GM18505 (cell line): ENCODE data around the gene PARP14.
"Not testable (repeated sequence)": the region's sequence is repeated elsewhere in the genome, so short reads cannot be mapped to it uniquely, and the experiment has no call there.

Experiments
- ATAC-seq: cut with Tn5 transposase; IDR thresholded peaks from one replicate; pipeline ENCODE4 v1.9.1; 2021; ENCODE audit not compliant: unreplicated experiment
- POLR2A ChIP-seq: IDR thresholded peaks from 4 replicates; pipeline ENCODE4 v1.6.1; 2011; ENCODE audit warnings: borderline replicate concordance; ENCODE audit not compliant: insufficient read depth, insufficient read length; ENCODE audit errors: extremely low read depth

PARP14 gene

DNA sequence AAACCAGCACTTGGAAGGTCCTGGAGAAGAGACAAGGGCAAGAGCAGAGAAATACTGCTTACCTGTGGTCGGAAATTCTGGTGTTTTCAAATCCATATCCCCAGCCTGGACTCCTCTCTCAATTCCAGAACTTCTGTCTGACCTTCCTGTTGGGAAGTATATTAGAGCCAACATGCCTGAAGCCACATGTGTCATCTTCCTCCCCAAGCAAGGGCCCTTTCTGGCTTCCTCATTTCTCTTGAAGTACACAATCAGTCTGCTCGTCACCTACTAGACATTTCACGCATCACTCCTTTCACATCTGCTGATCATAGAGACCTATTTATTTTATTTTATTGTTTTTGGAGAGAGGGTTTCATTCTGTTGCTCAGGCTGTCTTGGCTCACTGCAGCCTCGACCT is 8.4 kb downstream of the PARP14 start:
- TF ChIP-seq POLR2A = no peak
- ATAC-seq = no peak

DNA sequence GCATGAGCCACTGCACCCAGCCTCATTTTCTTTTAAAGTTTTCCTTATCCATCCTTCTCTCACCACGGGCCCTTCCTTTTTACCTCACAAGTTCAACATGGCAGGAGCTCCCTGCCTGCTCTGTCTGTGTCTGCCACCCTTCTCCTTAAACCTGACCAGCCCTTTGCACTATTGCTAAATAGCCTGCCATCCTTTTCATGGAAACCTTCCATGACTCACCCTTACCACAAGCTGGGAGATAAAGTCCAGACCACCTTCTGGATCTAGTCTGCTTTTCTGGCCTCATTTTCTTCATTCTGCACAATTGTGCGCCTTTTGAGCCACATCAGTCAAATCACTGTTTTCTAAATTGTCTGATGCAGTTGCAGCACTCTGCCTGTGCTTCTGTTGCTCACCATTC is 8.9 kb downstream of the PARP14 start:
- no peak for ATAC-seq
- TF ChIP-seq POLR2A = no peak

DNA sequence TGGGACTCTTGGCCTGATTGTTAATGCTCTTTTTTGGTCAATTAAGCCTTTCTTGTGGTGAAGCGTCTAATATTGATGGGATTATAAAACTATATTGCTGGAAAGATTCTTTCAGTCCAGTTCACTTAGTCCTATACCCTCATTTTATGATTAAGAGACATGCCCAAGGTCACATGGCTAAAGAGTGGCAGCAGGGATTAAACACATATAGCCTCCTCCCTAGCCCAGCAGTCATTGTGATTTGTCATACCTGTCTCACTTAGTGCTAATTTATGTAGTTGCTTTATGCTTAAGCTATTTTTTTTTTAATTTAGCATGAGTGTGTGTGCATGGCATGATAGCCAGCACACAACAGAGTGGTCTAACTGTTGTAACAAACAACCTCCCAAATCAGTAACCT is 9.5 kb downstream of the PARP14 start:
- TF ChIP-seq POLR2A = no peak
- ATAC-seq = no peak

DNA sequence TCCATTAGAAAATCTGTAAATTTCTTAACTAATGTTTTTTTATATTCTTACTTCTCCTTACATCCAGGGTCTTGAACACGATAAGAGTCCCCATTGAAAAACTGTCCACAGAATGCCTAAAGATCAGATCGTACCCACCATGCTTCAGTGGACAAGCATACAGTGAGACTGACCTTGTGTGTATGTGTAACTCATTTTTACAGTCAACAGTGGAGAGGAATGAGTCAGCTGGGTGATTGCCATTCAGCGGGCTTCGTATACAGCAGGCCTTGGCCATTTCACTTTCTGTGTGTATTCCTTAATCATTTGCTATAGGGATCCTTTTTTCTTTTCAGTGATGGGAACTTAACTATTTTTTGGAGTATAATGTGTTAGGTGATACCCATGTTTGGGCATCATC is 10.6 kb downstream of the PARP14 start:
- peak; percentile 67 for ATAC-seq
- TF ChIP-seq POLR2A = no peak

DNA sequence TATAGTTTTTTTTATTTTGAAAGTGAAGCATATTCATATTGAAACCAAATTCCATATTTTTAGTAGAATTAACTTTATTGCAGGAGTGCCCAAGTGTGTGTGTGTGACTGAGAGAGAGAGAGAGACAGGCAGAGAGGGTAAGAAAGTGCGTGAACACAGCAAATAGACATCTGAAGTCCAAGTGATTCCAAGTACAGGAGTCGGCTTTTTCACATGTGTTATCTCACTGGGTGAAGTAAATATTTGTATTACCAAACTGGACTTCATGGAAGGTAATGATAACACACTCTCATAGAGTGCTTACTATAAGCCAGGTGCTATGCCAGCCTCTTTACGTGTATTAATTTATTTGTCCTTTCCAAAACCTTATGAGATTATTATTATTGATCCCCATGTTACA is 12.0 kb downstream of the PARP14 start:
- no peak for TF ChIP-seq POLR2A
- ATAC-seq = no peak

DNA sequence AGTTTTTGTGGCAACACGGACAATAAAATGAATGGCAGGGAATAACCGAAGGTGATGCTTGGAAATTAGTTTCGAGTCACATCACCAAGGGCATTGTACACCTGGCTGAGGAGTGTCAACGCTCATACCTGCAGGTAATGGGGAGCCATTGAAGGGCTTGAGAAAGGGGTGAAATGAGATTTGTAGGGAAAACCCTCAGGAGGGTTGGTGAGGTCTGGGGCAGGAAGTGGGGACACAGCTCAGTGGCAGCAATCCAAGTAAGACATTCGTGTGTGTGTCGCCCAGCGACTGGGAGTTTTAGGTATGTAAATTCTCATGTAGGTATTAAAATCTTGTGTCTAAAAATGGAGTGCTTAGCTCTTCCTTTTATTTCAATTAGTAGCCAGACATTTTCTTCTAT is 14.3 kb downstream of the PARP14 start:
- no peak for ATAC-seq
- no peak for TF ChIP-seq POLR2A

DNA sequence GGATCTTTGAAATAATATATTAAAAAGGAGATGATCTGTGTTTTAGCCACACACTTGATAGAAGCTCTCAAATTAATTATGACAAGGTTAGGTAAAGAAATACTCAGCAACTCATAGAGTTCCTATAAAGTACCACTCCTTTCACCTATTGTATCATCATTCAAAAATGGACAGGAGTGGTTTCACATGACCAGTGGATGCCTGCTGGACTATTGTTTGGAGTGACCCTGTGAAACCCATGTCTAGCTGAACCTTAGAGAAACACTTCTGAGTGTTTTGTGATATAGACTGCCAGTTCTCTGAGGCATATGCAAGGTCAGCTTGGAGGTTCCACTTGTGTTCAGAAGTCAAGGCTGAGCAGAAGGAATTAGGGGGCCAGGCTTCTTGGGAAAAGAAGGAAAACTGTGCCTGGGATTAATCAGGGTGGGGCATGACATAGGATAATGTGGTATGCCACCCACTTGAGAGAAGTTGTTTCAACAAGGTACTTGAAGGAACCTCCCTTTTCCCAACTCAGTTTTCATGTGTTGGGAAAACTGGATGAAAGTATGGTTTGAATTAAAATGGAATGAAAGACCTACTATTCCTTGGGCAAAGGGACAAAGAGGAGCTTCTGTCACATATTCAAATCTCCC is 15.4 kb downstream of the PARP14 start:
- no peak for TF ChIP-seq POLR2A
- ATAC-seq = no peak

DNA sequence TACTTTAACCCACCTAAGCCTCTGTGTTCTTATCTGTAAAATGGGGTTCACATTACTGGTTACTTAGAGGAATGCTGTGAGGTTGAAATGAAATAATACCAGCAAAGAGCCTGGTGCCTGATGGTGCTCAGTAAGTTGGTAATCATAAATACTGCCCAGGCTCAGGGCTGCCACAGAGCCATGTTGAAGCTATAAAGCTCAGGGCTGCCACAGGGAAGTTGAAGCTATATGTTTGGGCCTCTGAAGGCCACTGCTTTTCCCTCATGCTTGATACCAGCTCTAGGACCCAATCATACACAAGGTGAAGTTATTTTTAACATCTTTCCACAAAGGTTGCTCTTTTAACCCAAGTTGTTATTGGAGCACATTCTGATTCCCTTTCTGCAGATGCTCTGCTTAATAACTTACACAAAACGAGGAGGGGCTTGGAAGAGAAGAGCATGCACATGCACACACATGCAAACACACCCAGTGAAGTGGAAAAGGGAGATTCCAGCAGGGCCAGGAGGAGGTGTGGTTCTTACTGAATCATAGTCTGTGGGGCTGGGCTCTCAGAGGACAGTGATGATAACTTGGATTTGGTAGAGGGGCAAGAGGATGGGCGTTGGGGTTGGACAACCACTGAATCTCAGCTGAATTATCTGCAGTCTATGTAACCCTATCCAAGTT is 17.4 kb downstream of the PARP14 start:
- peak; percentile 79 for ATAC-seq
- TF ChIP-seq POLR2A = no peak

DNA sequence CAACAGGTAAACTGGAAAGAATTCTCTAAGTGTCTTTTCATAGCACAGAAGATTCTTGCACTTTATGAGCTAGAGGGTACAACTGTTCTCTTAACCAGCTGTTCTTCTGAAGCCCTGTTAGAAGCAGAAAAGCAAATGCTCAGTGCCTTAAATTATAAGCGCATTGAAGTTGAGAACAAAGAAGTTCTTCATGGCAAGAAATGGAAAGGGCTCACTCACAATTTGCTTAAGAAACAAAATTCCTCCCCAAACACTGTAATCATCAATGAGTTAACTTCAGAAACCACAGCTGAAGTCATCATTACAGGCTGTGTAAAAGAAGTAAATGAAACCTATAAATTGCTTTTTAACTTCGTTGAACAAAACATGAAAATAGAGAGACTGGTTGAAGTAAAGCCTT is 19.6 kb downstream of the PARP14 start:
- TF ChIP-seq POLR2A = no peak
- ATAC-seq = no peak

DNA sequence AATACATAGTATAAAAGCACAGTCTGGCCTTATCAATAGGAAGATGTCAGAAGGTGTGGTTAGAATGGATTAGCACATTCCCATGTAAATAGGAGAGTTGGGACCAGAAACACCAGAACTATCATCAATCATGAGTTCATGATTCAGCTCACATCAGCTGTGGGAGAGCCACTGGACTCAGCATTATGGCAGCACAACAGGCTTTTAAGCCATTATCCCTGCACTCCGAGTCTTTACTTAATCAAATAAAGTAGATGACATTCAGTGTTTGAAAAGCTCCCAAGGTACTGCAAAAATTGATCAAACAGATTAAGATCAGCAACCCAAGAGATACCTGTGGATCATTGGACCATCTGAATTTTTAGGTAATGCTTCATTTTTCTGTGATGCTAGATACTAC is 24.7 kb downstream of the PARP14 start:
- ATAC-seq = no peak
- TF ChIP-seq POLR2A = no peak

DNA sequence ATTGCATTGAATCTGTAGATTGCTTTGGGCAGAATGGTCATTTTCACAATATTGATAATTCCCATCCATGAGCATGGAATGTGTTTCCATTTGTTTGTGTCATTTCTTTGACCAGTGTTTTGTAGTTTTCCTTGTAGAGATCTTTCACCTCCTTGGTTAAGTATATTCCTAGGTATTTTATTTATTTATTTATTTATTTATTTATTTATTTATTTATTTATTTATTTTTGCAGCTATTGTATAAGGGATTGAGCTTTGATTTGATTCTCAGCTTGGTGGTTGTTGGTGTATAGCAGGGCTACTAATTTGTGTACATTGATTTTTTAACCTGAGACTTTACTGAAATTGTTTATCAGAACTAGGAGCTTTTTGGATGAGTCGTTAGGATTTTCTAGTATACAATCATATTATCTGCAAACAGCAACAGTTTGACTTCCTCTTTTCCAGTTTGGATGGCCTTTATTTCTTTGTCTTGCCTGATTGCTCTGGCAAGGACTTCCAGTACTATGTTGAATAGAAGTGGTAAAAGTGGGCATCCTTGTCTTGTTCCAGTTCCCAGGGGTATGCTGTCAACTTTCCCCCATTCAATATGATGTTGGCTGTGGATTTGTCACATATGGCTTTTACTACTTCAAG is 30.1 kb downstream of the PARP14 start:
- not testable (repeated sequence) for ATAC-seq

DNA sequence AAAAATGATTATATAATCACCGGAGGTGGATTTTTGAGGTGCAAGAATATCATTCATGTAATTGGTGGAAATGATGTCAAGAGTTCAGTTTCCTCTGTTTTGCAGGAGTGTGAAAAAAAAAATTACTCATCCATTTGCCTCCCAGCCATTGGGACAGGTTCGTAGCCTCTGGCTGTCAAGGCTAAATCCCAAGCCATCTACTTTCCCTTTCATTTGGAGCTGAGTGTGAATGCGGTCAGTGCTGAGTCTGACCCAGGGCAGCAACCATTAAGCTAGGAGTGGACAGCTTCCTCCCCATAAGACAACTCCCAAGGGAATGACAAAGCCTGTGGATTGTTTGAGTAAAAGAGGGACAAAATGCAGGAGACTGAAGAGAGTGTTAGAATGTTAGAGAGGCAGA is 33.6 kb downstream of the PARP14 start:
- ATAC-seq = no peak
- no peak for TF ChIP-seq POLR2A

DNA sequence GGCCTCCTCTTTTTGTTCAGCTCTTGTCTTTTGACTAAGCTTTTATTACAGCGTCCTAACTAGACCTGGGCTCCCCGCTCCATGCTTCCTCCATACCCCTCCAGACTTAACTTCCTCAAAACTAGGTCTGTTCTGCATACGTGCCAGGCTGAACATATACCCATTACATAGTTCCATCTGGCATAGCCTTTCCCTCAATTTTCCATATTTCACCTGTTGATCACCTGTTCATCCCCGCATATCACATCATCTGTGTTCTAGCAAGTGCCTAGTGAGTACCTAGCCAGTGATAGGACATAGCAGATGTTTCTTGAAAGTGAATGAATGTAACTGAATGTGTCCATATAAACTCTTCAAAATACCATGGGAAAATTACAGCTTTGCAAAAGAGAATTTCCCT is 36.0 kb downstream of the PARP14 start:
- no peak for TF ChIP-seq POLR2A
- ATAC-seq = no peak

DNA sequence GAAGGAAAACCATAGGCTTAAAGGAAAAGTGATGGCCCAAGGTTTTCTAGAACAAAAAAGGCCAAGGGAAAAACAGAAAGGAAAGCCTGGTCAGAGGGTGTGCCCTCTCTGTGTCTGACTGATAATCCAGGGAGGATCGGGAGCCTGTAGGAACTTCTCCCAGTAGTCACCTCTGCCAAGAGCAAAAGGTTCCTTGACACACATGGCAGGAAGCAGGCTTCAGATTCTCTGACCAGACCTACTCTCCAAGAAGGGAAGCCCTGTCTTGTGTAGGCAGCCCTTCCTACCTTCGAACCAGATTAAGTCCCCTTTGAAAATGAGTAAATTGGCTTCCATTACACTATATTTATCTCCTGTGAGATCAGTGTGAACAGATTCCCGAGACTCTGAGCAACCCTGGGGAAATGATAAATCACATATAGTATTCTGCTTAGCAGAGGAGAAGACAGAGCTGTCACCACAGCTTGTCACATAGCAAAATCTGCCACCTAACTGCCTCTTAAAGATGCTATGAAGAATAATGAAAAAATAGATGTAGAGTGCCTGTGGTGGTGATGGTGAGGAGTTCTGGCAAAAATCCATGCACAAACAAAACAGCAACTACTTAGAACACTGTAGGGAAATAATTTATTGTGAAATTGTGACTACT is 38.8 kb downstream of the PARP14 start:
- peak; percentile 36 for TF ChIP-seq POLR2A
- no peak for ATAC-seq
